ENCODE measurements around the gene RNF187. TPM values are rescaled to one million over a fixed set of nuclear protein-coding genes. Genes with fewer than 3 reads are reported as not detected.

Gene RNF187
- total and polyA plus RNA-seq, 4 donors: 27.5 to 130 (median 37.2) TPM

DNA sequence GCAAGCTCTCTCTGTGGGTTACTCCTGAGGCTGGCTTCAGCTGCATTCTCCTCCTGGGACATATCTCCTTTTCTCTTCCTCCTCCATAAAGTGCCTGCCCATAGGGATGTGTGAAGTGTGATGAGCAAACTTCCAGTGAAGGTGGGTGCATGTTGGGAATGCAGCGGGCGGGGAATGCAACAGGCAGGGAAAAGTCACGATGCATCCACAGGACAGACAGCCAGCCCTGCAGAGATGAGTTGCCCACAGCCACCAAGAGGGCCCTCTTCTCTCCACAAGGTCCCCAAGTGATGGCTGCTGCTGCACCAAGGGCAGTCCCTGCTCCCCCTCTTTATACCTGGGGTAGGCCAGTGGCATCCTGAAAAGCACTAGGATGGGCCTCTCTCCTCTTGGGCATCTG lies 33.6 kb upstream of the RNF187 start:
- Histone ChIP-seq H3K4me3 (no peak overlapping the region), H3K36me3 (ENCODE audit: control insufficient read depth in 4 of 4, insufficient read depth in 4 of 4, low read length in 4 of 4) (no peaks in the 10 kb centered on the region), H3K27me3 (ENCODE audit: control insufficient read depth in 3 of 3, insufficient read depth in 3 of 3, low read length in 2 of 3) (peaks cover 0 to 4% (median 0%) of the 10 kb centered on the region in 3 donors), H3K9me3 (ENCODE audit: control insufficient read depth in 4 of 4, insufficient read depth in 3 of 4, low read length in 3 of 4) (no peaks in the 10 kb centered on the region), H3K4me1 (ENCODE audit: control insufficient read depth in 5 of 5, insufficient read depth in 5 of 5, low read length in 5 of 5) (peaks cover 0 to 20% (median 5%) of the 10 kb centered on the region in 5 donors), H3K9ac (ENCODE audit: insufficient read depth in 1 of 2, low read length in 2 of 2) (no peak overlapping the region), H3K27ac (ENCODE audit: low read depth in 1 of 2, low read length in 1 of 2) (no peak overlapping the region)
- WGBS, 2 donors: 96 to 100% methylated on average over 3 of the region's 3 CpGs
- no peak for DNase-seq
- no peak for ATAC-seq (ENCODE audit: insufficient read depth, low FRiP score)
- TF ChIP-seq, protein P1, sequence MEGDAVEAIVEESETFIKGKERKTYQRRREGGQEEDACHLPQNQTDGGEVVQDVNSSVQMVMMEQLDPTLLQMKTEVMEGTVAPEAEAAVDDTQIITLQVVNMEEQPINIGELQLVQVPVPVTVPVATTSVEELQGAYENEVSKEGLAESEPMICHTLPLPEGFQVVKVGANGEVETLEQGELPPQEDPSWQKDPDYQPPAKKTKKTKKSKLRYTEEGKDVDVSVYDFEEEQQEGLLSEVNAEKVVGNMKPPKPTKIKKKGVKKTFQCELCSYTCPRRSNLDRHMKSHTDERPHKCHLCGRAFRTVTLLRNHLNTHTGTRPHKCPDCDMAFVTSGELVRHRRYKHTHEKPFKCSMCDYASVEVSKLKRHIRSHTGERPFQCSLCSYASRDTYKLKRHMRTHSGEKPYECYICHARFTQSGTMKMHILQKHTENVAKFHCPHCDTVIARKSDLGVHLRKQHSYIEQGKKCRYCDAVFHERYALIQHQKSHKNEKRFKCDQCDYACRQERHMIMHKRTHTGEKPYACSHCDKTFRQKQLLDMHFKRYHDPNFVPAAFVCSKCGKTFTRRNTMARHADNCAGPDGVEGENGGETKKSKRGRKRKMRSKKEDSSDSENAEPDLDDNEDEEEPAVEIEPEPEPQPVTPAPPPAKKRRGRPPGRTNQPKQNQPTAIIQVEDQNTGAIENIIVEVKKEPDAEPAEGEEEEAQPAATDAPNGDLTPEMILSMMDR (IDR thresholded peaks at IDR 0.05; ENCODE audit: control extremely low read depth, extremely low read depth): no peak

DNA sequence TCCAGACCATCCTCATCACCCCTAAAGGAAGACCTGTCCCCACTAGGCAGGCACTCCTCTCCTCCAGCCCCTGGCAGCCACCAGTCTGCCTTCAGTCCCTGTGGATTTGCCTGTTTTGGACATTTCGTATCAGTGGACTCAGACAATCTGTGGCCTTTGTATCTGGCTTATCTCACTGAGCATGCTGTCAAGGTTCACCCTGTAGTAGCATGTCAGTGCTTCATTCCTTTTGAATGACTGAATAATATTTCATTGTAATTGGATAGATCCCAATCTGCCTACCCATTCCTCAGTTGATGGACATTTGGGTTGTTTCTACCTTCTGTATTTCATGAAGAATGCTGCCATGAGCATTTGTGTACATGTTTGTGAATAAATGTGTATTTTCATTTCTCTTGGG lies 32.9 kb upstream of the RNF187 start:
- H3K27me3 ChIP-seq (ENCODE audit: control insufficient read depth in 3 of 3, insufficient read depth in 3 of 3, low read length in 2 of 3): peaks cover 0 to 4% (median 0%) of the 10 kb centered on the region in 3 donors

DNA sequence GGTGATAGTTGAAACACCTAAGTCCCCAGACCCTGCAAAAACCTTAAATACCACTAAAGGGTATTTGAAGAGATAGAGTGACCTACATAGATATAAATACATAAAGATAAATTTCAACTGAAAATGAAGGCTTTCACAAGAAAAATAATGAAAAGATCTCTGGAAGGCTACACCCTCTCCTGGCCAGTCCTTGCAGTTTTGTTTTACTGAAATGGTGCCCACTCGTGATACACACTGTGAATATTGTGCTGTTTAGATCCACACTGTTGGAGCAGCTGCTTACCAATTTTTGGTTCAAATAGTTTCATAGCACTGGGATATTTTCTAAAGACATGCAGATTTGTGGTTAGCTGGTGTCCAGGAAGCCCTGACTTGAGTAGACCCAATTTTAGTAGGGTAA lies 31.5 kb upstream of the RNF187 start:
- H3K4me3 ChIP-seq: no peak overlapping the region
- H3K27me3 ChIP-seq (ENCODE audit: control insufficient read depth in 3 of 3, insufficient read depth in 3 of 3, low read length in 2 of 3): peaks cover 0 to 4% (median 3%) of the 10 kb centered on the region in 3 donors
- no peaks in the 10 kb centered on the region for H3K36me3 ChIP-seq (ENCODE audit: control insufficient read depth in 4 of 4, insufficient read depth in 4 of 4, low read length in 4 of 4)
- H3K9ac ChIP-seq (ENCODE audit: insufficient read depth in 1 of 2, low read length in 2 of 2): no peak overlapping the region
- H3K27ac ChIP-seq (ENCODE audit: low read depth in 1 of 2, low read length in 1 of 2): no peak overlapping the region
- H3K4me1 ChIP-seq (ENCODE audit: control insufficient read depth in 5 of 5, insufficient read depth in 5 of 5, low read length in 5 of 5): peaks cover 0 to 25% (median 5%) of the 10 kb centered on the region in 5 donors
- H3K9me3 ChIP-seq (ENCODE audit: control insufficient read depth in 4 of 4, insufficient read depth in 3 of 4, low read length in 3 of 4): no peaks in the 10 kb centered on the region
- TF ChIP-seq, protein P1 (IDR thresholded peaks at IDR 0.05; ENCODE audit: control extremely low read depth, extremely low read depth): no peak
- WGBS, 2 donors: 49 to 67% methylated on average over 1 of the region's 1 CpG
- ATAC-seq (ENCODE audit: insufficient read depth, low FRiP score) (no peak), DNase-seq (no peak)

More for the DNA sequence above, 32.9 kb upstream of the RNF187 start:
- TF ChIP-seq, protein P1 (IDR thresholded peaks at IDR 0.05; ENCODE audit: control extremely low read depth, extremely low read depth): no peak
- Histone ChIP-seq H3K4me1 (ENCODE audit: control insufficient read depth in 5 of 5, insufficient read depth in 5 of 5, low read length in 5 of 5) (peaks cover 0 to 21% (median 5%) of the 10 kb centered on the region in 5 donors), H3K27ac (ENCODE audit: low read depth in 1 of 2, low read length in 1 of 2) (no peak overlapping the region), H3K9ac (ENCODE audit: insufficient read depth in 1 of 2, low read length in 2 of 2) (no peak overlapping the region), H3K9me3 (ENCODE audit: control insufficient read depth in 4 of 4, insufficient read depth in 3 of 4, low read length in 3 of 4) (no peaks in the 10 kb centered on the region), H3K36me3 (ENCODE audit: control insufficient read depth in 4 of 4, insufficient read depth in 4 of 4, low read length in 4 of 4) (no peaks in the 10 kb centered on the region), H3K4me3 (no peak overlapping the region)
- DNase-seq (no peak), ATAC-seq (ENCODE audit: insufficient read depth, low FRiP score) (no peak)
- 90 to 100% methylated on average over 1 of the region's 1 CpG for WGBS, 2 donors
